Thoracic aorta (tissue), 2 donors: Measurements from ENCODE around the gene LMO1. TPM values are rescaled to one million over a fixed set of nuclear protein-coding genes. Genes with fewer than 3 reads are reported as not detected.

ENCODE experiments used
- ATAC-seq: fragments of 150-250 bp; one replicate; pipeline ENCODE4 v1.8.0; 2017; ENCODE audit warnings: low read depth; ENCODE audit not compliant: insufficient number of reproducible peaks, low FRiP score
- DNase-seq: peaks from one replicate; pipeline ENCODE4 v3.0.0-alpha.2; 2020; ENCODE audit warnings: low spot score
- H3K27ac ChIP-seq, 2 donors: fragments of 200-600 bp; sonication (generic); 1 replicate in 1 of 2; 2 replicates in 1 of 2; pipeline ENCODE4 v1.5.1; 2016; ENCODE audit warnings: mild to moderate bottlenecking in 2 of 2, moderate library complexity in 2 of 2
- H3K27me3 ChIP-seq: fragments of 200-600 bp; sonication (generic); replicated peaks from 2 replicates; pipeline ENCODE4 v1.6.0; 2016; ENCODE audit warnings: mild to moderate bottlenecking; ENCODE audit not compliant: insufficient read depth
- H3K36me3 ChIP-seq: fragments of 200-600 bp; sonication (generic); one replicate; pipeline ENCODE4 v1.5.1; 2016
- H3K4me1 ChIP-seq, 2 donors: fragments of 200-600 bp; sonication (generic); 1 replicate in 1 of 2; 2 replicates in 1 of 2; pipeline versions ENCODE4 v1.5.1 to v1.6.0; 2016; ENCODE audit warnings: low read depth in 2 of 2, mild to moderate bottlenecking in 1 of 2; ENCODE audit not compliant: control insufficient read depth in 1 of 2
- H3K4me3 ChIP-seq: fragments of 200-600 bp; sonication (generic); 2 replicates; pipeline ENCODE4 v1.5.1; 2016; ENCODE audit warnings: mild to moderate bottlenecking
- H3K9me3 ChIP-seq: fragments of 200-600 bp; sonication (generic); 2 replicates; pipeline ENCODE4 v1.5.1; 2016
- CTCF ChIP-seq: fragments of 200-600 bp; sonication (generic); IDR thresholded peaks from one replicate; pipeline ENCODE4 v1.5.1; 2019; ENCODE audit warnings: antibody characterized with exemption
- total RNA-seq, 2 donors: library from RNA; depleted of rRNA; stranded (reverse); fragments of >200 nt; gene quantifications; one replicate each; pipeline versions ENCODE4 v1.1.0 to v1.2.3, GENCODE V29; 2016

LMO1 gene
- total RNA-seq, 2 donors from 2014 or later: not detected

- no peaks in the 10 kb centered on the region for H3K9me3 ChIP-seq
- H3K4me1 ChIP-seq: peaks cover 14 to 28% of the 10 kb centered on the region in 2 donors
- H3K36me3 ChIP-seq: no peaks in the 10 kb centered on the region
- ATAC-seq (no peak), DNase-seq (no peak)
- no peaks in the 10 kb centered on the region for H3K27me3 ChIP-seq
- H3K4me3 ChIP-seq: no peak overlapping the region
- no peak for TF ChIP-seq CTCF
- H3K27ac ChIP-seq: no peak overlapping the region
Observed at GRCh38 chr11:8260202-8260966, 3.3 kb downstream of the LMO1 start.

DNA sequence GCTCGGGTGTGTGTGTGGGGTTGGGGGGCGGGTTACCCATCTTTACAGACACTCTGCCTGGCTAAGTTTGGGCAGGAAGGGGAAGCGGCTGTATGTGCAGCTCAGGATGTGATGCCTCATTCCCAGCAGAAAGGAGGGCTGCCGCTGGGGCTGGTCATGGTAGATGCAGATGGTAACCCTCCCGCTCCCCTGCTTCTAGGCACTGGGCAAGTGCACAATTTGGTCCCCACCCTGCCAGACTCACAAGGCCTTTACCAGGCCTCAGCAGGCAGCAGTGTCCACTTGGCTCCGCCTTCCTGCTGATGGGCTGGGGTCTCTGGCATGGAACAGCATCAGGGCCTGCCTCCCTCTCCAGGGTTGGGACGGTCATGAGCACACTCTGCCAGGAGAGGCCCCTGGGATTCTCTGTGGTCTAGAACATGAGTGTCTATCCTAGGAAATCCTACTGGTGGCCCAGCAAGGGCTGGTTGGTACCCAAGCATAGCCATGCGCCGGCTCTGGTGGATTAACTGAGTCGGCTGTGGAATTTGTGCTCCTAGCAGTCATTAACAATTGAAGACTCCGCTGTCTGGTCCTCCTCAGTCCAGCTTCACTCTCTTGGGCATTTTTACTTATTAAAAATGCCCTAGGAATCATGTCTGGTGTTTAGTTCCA, 4.2 kb downstream of the LMO1 start:
- Histone ChIP-seq H3K36me3 (no peaks in the 10 kb centered on the region), H3K9me3 (no peaks in the 10 kb centered on the region), H3K4me1 (peaks cover 14 to 28% of the 10 kb centered on the region in 2 donors), H3K27me3 (no peaks in the 10 kb centered on the region), H3K27ac (no peak overlapping the region), H3K4me3 (peak overlapping the region; percentile 9)
- no peak for DNase-seq
- no peak for TF ChIP-seq CTCF
- no peak for ATAC-seq

- DNase-seq (no peak), ATAC-seq (peak; percentile 34)
- Histone ChIP-seq H3K9me3 (no peaks in the 10 kb centered on the region), H3K36me3 (no peaks in the 10 kb centered on the region), H3K27me3 (no peaks in the 10 kb centered on the region), H3K4me1 (peaks cover 14 to 22% of the 10 kb centered on the region in 2 donors), H3K27ac (peak overlapping the region in 1 of 2 donors; percentile 1), H3K4me3 (peak overlapping the region; percentile 9)
- TF ChIP-seq CTCF: no peak
Observed at GRCh38 chr11:8258784-8259183, 4.9 kb downstream of the LMO1 start.

GRCh38 chr11:8258289-8258688, 5.4 kb downstream of the LMO1 start:
- H3K27me3 ChIP-seq: no peaks in the 10 kb centered on the region
- no peak overlapping the region for H3K4me3 ChIP-seq
- H3K36me3 ChIP-seq: no peaks in the 10 kb centered on the region
- peak; percentile 24 for ATAC-seq
- peak overlapping the region in 1 of 2 donors; percentile 1 for H3K27ac ChIP-seq
- H3K4me1 ChIP-seq: peaks cover 9 to 22% of the 10 kb centered on the region in 2 donors
- no peak for TF ChIP-seq CTCF
- DNase-seq: no peak
- no peaks in the 10 kb centered on the region for H3K9me3 ChIP-seq

DNA sequence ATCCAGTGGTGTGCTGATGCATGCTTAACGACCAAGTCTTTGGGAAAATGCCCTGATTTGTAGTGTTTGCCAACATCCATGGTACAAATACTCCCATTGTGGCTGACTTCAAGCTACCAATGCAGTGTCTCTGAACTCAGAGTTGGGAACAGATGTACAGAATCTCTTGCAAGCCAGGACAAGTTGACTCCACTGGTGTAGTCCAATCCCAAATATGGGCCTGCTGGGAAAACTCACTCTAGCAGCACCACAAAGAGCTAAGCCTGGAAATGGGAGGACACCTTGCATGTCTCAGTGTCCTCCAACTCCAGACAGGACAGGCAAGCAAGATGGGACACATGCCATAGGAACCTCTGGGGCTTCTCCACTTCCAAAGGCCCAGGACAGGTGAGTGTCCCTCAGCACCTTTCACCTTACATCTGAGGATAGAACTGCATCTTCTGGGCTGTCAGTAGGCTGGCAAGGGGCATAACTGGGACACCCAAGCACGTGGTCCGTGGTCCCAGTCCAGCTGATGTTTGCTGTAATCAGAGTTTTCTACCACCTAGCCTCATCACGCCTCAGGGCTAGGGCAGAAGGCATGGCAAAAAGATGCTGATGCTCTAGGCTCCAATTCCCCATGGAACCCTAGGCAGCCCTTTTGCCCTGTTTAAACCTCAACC, 6.5 kb downstream of the LMO1 start:
- Histone ChIP-seq H3K36me3 (no peaks in the 10 kb centered on the region), H3K27me3 (no peaks in the 10 kb centered on the region), H3K4me3 (no peak overlapping the region), H3K27ac (no peak overlapping the region), H3K4me1 (peaks cover 7 to 18% of the 10 kb centered on the region in 2 donors), H3K9me3 (no peaks in the 10 kb centered on the region)
- no peak for TF ChIP-seq CTCF
- DNase-seq: no peak
- ATAC-seq: no peak
